ENCODE measurements around the gene ASPSCR1.

The ASPSCR1 gene

GRCh38 chr17:82042649-82043048 lies 65.2 kb downstream of the ASPSCR1 start:
- TF ChIP-seq CTCF (IDR thresholded peaks at IDR 0.05; ENCODE audit: poor library complexity, severe bottlenecking): no peak
- ATAC-seq (ENCODE audit: low read depth) (no peak), DNase-seq (ENCODE audit: low spot score) (no peak)
- Histone ChIP-seq H3K4me1 (ENCODE audit: insufficient read depth, poor library complexity, severe bottlenecking) (no peaks in the 10 kb centered on the region), H3K4me3 (ENCODE audit: severe bottlenecking) (no peak overlapping the region), H3K27ac (ENCODE audit: poor library complexity, severe bottlenecking) (no peak overlapping the region), H3K27me3 (ENCODE audit: insufficient read depth, poor library complexity, severe bottlenecking) (no peaks in the 10 kb centered on the region), H3K9me3 (ENCODE audit: severe bottlenecking) (no peaks in the 10 kb centered on the region), H3K36me3 (ENCODE audit: low read depth) (peaks cover 10% of the 10 kb centered on the region; the same call in 1 of the 2 replicates)

DNA sequence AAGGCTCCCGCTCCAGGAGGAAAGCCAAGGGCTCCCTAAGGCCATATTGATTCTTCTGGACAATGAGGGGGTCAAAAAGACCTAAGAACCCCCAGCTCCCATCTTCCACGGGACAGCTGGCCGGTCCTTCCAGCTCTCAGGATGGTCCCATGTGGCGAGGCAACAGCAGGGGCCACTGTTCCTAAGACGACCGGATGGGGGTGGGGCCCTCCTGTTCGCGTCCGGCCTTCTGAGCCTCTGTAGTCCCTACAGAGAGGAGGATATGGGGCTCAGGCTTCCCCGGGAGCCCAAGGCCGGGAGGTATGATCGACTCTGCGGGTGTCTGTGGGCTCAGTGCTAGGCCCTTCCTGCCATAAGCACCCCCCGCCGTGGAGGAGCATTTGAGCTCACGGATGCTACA lies 66.1 kb downstream of the ASPSCR1 start:
- ATAC-seq (ENCODE audit: low read depth) (no peak), DNase-seq (ENCODE audit: low spot score) (no peak)
- Histone ChIP-seq H3K4me3 (ENCODE audit: severe bottlenecking) (no peak overlapping the region), H3K9me3 (ENCODE audit: severe bottlenecking) (no peaks in the 10 kb centered on the region), H3K4me1 (ENCODE audit: insufficient read depth, poor library complexity, severe bottlenecking) (no peaks in the 10 kb centered on the region), H3K27ac (ENCODE audit: poor library complexity, severe bottlenecking) (no peak overlapping the region), H3K36me3 (ENCODE audit: low read depth) (peaks cover 19% of the 10 kb centered on the region), H3K27me3 (ENCODE audit: insufficient read depth, poor library complexity, severe bottlenecking) (no peaks in the 10 kb centered on the region)
- no peak for TF ChIP-seq CTCF (IDR thresholded peaks at IDR 0.05; ENCODE audit: poor library complexity, severe bottlenecking)

- H3K4me1 ChIP-seq (ENCODE audit: insufficient read depth, poor library complexity, severe bottlenecking): no peaks in the 10 kb centered on the region
- no peaks in the 10 kb centered on the region for H3K9me3 ChIP-seq (ENCODE audit: severe bottlenecking)
- peaks cover 41% of the 10 kb centered on the region for H3K36me3 ChIP-seq (ENCODE audit: low read depth)
- H3K4me3 ChIP-seq (ENCODE audit: severe bottlenecking): no peak overlapping the region
- no peak overlapping the region for H3K27ac ChIP-seq (ENCODE audit: poor library complexity, severe bottlenecking)
- no peak; the same call in 2 of the 3 replicates for ATAC-seq (ENCODE audit: low read depth)
- TF ChIP-seq CTCF (IDR thresholded peaks at IDR 0.05; ENCODE audit: poor library complexity, severe bottlenecking): no peak
- no peaks in the 10 kb centered on the region for H3K27me3 ChIP-seq (ENCODE audit: insufficient read depth, poor library complexity, severe bottlenecking)
- no peak for DNase-seq (ENCODE audit: low spot score)
Measured at GRCh38 chr17:82045936-82046484, 68.6 kb downstream of the ASPSCR1 start.

GRCh38 chr17:82046903-82047302 lies 69.5 kb downstream of the ASPSCR1 start:
- peaks cover 41% of the 10 kb centered on the region for H3K36me3 ChIP-seq (ENCODE audit: low read depth)
- no peaks in the 10 kb centered on the region for H3K4me1 ChIP-seq (ENCODE audit: insufficient read depth, poor library complexity, severe bottlenecking)
- ATAC-seq (ENCODE audit: low read depth) (no peak), DNase-seq (ENCODE audit: low spot score) (no peak)
- no peaks in the 10 kb centered on the region for H3K9me3 ChIP-seq (ENCODE audit: severe bottlenecking)
- H3K27me3 ChIP-seq (ENCODE audit: insufficient read depth, poor library complexity, severe bottlenecking): no peaks in the 10 kb centered on the region
- no peak overlapping the region for H3K4me3 ChIP-seq (ENCODE audit: severe bottlenecking)
- H3K27ac ChIP-seq (ENCODE audit: poor library complexity, severe bottlenecking): no peak overlapping the region
- TF ChIP-seq CTCF (IDR thresholded peaks at IDR 0.05; ENCODE audit: poor library complexity, severe bottlenecking): no peak

- TF ChIP-seq CTCF (IDR thresholded peaks at IDR 0.05; ENCODE audit: poor library complexity, severe bottlenecking): no peak
- DNase-seq (ENCODE audit: low spot score) (no peak), ATAC-seq (ENCODE audit: low read depth) (no peak)
- H3K27me3 ChIP-seq (ENCODE audit: insufficient read depth, poor library complexity, severe bottlenecking): no peaks in the 10 kb centered on the region
- no peak overlapping the region for H3K27ac ChIP-seq (ENCODE audit: poor library complexity, severe bottlenecking)
- no peak overlapping the region for H3K4me3 ChIP-seq (ENCODE audit: severe bottlenecking)
- H3K9me3 ChIP-seq (ENCODE audit: severe bottlenecking): no peaks in the 10 kb centered on the region
- no peaks in the 10 kb centered on the region for H3K4me1 ChIP-seq (ENCODE audit: insufficient read depth, poor library complexity, severe bottlenecking)
- peaks cover 41% of the 10 kb centered on the region for H3K36me3 ChIP-seq (ENCODE audit: low read depth)
Measured at GRCh38 chr17:82047379-82047778, 70.0 kb downstream of the ASPSCR1 start.
